ENCODE results near the gene GALNT13.

DNA sequence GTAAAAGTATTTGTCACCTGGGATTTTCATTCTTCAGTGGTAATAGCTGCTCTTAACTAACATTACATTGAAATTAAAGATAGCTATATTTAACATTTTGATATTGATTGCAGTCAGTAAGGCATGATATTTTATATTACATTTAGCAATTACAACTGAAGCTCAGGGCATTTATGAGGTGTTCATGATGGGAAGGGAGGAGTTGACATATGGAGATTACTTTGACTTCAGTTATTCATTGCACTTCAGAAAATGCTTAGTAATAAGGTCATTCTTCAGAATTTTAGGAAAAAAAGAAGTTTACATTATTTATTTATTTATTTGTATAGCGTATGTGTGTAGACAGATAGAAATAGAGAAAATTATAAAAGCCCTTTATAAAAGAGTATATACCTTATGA lies 352.0 kb downstream of the GALNT13 start:
- TF ChIP-seq, protein P1, sequence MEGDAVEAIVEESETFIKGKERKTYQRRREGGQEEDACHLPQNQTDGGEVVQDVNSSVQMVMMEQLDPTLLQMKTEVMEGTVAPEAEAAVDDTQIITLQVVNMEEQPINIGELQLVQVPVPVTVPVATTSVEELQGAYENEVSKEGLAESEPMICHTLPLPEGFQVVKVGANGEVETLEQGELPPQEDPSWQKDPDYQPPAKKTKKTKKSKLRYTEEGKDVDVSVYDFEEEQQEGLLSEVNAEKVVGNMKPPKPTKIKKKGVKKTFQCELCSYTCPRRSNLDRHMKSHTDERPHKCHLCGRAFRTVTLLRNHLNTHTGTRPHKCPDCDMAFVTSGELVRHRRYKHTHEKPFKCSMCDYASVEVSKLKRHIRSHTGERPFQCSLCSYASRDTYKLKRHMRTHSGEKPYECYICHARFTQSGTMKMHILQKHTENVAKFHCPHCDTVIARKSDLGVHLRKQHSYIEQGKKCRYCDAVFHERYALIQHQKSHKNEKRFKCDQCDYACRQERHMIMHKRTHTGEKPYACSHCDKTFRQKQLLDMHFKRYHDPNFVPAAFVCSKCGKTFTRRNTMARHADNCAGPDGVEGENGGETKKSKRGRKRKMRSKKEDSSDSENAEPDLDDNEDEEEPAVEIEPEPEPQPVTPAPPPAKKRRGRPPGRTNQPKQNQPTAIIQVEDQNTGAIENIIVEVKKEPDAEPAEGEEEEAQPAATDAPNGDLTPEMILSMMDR (IDR thresholded peaks at IDR 0.05): no peak
- no peak for TF ChIP-seq POLR2A (IDR thresholded peaks at IDR 0.05)

Data from adrenal gland (tissue), 5 donors.